GM06990 (cell line): ENCODE data around the gene ZNF143.

Experiments
- DNase-seq: peaks from one replicate; pipeline ENCODE4 v3.0.0-alpha.2; 2011; ENCODE audit not compliant: insufficient read length; ENCODE audit errors: extremely low read depth
- H3K27me3 ChIP-seq: replicated peaks from 2 replicates; pipeline ENCODE4 v1.6.0; 2011; ENCODE audit warnings: low read length; ENCODE audit not compliant: control insufficient read depth, insufficient read depth
- H3K36me3 ChIP-seq: 2 replicates; pipeline ENCODE4 v1.5.1; 2011; ENCODE audit warnings: low read length; ENCODE audit not compliant: control insufficient read depth, insufficient read depth
- H3K4me3 ChIP-seq: replicated peaks from 2 replicates; pipeline ENCODE4 v1.5.1; 2011; ENCODE audit warnings: low read depth, mild to moderate bottlenecking, control low read depth, low read length
- TF ChIP-seq, protein P1 (sequence below): IDR thresholded peaks from 2 replicates; pipeline ENCODE4 v1.5.1; 2011; ENCODE audit warnings: low read length, control low read depth, mild to moderate bottlenecking, inconsistent platforms; ENCODE audit not compliant: insufficient read depth, poor library complexity, severe bottlenecking

The ZNF143 gene

DNA sequence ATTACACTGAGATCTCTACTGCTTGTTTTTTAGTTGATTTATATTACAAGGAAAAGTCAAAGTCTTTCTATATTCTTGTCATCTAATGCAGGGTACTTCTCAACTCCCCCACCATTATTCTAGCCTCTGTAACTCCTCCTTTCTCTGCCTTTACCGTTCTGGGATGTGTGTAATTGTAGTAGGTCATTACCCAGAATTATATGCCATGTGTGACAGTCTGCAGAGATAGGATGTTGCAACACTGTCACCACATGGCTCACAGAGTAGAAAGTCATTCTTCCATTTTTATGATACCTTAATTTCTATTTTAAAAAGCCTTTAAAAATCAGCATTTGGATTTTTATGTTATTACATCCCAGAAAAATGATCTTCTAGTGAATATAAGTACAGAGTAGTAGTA, 32.7 kb downstream of the ZNF143 start:
- TF ChIP-seq, protein P1, sequence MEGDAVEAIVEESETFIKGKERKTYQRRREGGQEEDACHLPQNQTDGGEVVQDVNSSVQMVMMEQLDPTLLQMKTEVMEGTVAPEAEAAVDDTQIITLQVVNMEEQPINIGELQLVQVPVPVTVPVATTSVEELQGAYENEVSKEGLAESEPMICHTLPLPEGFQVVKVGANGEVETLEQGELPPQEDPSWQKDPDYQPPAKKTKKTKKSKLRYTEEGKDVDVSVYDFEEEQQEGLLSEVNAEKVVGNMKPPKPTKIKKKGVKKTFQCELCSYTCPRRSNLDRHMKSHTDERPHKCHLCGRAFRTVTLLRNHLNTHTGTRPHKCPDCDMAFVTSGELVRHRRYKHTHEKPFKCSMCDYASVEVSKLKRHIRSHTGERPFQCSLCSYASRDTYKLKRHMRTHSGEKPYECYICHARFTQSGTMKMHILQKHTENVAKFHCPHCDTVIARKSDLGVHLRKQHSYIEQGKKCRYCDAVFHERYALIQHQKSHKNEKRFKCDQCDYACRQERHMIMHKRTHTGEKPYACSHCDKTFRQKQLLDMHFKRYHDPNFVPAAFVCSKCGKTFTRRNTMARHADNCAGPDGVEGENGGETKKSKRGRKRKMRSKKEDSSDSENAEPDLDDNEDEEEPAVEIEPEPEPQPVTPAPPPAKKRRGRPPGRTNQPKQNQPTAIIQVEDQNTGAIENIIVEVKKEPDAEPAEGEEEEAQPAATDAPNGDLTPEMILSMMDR = no peak
- no peak for DNase-seq
- Histone ChIP-seq H3K36me3 (peaks cover 12% of the 10 kb centered on the region), H3K27me3 (no peaks in the 10 kb centered on the region), H3K4me3 (no peak overlapping the region)

DNA sequence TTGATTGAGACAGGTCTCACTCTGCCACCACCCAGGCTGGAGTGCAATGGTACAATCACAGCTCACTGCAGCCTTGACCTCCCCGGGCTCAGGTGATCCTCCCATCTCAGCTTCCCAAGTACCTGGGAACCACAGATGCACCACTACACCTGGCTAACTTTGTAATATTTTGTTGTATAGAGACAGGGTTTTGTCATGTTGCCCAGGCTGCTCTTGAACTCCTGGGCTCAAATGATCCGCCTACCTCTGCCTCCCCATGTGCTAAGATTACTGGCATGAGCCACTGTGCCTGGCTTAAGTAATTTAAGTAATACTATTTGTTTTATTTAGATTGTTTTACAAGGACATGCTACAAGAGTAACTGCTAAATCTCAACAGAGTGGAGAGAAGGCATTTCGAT, 33.5 kb downstream of the ZNF143 start:
- Histone ChIP-seq H3K27me3 (no peaks in the 10 kb centered on the region), H3K4me3 (no peak overlapping the region), H3K36me3 (peaks cover 12% of the 10 kb centered on the region)
- no peak for DNase-seq
- TF ChIP-seq, protein P1 = no peak

DNA sequence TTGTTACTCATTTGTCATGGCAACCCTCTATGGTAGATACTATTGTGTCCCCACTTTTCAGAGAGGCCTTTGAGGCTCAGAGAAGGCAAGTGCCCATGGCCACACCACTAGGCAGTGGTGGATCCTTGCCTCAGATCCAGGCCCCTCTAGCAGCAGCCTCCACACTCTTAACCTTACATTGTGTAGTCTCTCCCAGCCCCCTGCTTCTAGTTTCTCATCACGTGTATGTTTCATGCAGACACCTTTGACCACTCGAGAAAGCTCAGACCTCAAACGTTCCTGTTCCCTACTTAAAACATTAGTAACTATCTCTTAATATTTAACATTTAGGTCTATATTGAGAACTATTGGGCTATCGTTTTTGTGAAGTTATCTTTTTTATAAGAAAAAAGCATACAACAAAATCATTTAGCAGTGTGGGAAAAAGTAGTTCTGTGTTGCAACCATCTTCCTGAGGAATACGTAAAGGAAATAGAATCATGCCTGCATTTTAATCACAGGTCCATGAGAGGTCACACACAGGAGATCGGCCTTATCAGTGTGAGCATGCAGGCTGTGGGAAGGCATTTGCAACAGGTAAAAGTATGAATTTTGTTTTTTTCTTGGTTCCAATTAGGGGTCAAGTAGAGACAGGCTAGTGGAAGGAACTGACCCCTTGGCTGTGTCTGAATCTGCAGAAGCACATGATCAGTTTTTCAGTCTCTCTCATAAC, 35.1 kb downstream of the ZNF143 start:
- H3K36me3 ChIP-seq = peaks cover 12% of the 10 kb centered on the region
- TF ChIP-seq, protein P1 = no peak
- H3K27me3 ChIP-seq = no peaks in the 10 kb centered on the region
- DNase-seq = no peak
- H3K4me3 ChIP-seq = no peak overlapping the region

DNA sequence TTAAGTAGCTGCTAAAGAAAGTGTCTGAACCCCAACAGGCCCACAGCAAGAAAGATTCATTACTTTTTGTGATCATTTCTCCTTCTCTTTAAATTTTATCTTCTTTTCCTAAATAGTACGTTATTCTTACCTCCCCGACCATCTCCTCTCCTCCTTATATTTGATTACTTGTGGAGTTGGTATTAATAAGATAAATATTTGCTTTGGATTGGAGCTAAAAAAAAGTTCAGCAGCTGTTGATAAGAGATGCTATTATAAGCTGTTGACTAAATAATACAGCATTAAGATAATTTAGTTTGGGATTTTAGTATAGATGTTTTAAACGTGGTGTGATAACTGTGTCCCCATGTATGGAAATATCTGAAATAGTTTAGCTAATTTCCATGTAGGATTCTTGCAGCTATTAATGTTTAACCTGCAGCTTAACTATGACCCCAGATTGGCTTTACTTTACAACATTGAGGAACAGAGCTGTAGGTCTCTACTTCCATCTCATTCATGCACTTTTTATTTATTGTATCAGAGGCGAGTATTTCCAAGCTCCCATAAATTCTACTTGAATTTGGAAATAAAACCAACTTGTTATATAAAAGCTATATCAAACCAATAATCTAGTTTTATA, 37.8 kb downstream of the ZNF143 start:
- Histone ChIP-seq H3K36me3 (peaks cover 10% of the 10 kb centered on the region), H3K4me3 (no peak overlapping the region), H3K27me3 (no peaks in the 10 kb centered on the region)
- DNase-seq = no peak
- TF ChIP-seq, protein P1 = no peak

DNA sequence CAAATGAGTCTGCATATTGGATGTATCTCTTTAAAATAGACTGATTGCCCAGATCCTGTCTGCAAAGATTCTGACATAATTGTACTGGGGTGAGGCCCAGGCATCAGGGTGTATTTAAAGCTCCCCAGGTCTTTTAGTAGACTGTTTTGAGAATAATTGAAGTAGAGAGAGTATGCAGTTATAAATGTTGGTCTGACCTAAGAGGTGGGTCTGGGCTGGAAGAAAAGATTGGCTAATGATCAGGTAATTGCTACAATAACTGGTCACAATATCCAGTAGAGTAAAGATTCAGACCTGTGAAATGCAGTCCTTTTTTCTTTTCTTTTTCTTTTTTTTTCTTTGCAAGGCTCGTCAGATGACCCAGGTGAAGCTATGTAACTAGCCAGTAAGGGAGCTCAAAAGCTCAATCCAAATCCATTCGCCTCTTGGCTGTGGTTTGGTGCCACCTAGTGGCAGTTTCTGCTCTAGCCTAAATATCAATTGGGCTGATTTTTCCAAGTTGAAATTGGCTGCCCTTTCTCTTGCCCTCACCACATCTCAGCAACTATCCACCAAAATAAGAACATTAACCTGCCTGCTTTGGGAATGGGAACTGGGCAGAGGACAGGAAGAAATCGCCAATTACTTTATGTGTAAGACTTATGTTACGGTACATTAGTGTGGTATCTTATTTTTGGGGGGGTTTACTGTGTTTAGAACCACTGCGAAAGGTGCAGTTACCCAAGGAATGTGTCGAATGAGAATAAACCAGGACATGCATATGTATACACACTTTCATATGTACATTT, 45.9 kb downstream of the ZNF143 start:
- no peaks in the 10 kb centered on the region for H3K27me3 ChIP-seq
- H3K4me3 ChIP-seq = no peak overlapping the region
- TF ChIP-seq, protein P1 = peak; percentile 75
- H3K36me3 ChIP-seq = peaks cover 2% of the 10 kb centered on the region; the same call in 1 of the 2 replicates
- peak; percentile 33 for DNase-seq
